Right hindlimb (tissue), 1 donor: ENCODE results near the gene SLC35B2.

Experiments used
- DNase-seq: peaks from one replicate; pipeline ENCODE4 v3.0.0-alpha.2; 2018

Gene SLC35B2

GRCh38 chr6:44251576-44252524, 5.5 kb downstream of the SLC35B2 start:
- DNase-seq, result no peak

- DNase-seq, result no peak
These were observed 6.6 kb downstream of the SLC35B2 start for GRCh38 chr6:44250718-44251123.

GRCh38 chr6:44250067-44250717, 7.1 kb downstream of the SLC35B2 start:
- no peak for DNase-seq

DNA sequence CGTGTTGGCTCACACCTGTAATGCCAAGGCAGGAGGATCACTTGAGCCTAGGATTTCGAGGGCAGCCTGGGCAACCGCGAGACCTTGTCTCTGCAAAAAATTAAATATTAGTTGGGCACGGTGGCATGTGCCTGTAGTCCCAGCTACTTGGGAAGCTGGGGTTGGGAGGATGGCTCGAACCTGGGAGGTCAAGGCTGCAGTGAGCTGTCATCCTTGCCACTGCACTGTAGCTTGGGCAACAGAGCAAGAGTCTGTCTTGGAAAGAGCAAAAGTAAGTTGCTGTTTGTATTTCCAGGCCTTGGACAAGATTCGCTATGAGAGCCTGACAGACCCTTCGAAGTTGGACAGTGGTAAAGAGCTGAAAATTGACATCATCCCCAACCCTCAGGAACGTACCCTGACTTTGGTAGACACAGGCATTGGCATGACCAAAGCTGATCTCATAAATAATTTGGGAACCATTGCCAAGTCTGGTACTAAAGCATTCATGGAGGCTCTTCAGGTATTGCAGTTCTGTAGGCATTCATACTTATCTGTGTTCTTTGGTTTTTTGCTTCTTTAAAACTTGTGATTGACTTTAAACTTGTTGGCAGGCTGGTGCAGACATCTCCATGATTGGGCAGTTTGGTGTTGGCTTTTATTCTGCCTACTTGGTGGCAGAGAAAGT, 8.1 kb downstream of the SLC35B2 start:
- DNase-seq, result no peak

DNA sequence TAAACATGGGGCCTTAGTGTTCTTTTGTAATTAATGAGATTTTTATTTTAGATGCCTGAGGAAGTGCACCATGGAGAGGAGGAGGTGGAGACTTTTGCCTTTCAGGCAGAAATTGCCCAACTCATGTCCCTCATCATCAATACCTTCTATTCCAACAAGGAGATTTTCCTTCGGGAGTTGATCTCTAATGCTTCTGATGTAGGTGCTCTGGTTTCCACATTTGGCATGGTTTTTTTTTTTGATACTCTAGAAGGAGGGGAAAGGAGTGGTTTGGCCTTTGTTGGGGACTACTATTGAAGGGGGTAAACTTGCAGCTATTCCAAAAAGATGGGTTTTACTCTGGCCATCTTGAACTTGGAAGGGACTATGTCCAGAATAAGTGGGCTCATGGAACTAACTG, 8.7 kb downstream of the SLC35B2 start:
- DNase-seq, result no peak

- DNase-seq, result peak; percentile 77
These were observed 9.7 kb downstream of the SLC35B2 start for GRCh38 chr6:44247338-44248302.

GRCh38 chr6:44246663-44247337, 10.5 kb downstream of the SLC35B2 start, which contains the start of gene HSP90AB1:
Gene HSP90AB1, plus strand, starts transcription at chr6:44247101. Its CDS starts 1,529 bp downstream, at chr6:44248630.
- DNase-seq, result peak; percentile 95

DNA sequence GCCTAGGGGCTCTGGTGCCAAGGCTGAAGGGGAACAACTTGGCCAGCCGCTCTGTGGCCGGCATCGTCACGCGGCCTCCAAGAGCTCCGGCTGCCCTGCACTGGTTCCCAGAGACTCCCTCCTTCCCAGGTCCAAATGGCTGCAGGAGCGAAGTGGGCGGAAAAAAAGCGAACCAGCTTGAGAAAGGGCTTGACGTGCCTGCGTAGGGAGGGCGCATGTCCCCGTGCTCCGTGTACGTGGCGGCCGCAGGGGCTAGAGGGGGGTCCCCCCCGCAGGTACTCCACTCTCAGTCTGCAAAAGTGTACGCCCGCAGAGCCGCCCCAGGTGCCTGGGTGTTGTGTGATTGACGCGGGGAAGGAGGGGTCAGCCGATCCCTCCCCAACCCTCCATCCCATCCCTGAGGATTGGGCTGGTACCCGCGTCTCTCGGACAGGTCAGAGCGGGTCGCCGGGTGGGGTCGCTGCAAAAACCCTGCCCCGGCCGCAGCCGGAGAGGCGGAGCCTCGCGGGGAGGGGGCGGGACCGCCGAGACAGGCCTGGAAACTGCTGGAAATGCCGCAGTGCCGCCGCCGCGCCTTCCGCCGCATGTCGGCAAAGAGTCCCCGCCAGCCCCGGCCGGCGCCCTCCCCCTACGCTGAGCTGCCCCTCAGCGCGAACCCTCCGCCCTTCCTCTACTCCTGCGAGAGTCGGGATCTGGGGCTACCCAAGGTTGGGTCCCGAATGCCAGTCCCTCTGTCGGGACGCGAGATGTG, 11.2 kb downstream of the SLC35B2 start:
- DNase-seq, result peak; percentile 93

GRCh38 chr6:44245391-44245911, 11.9 kb downstream of the SLC35B2 start:
- no peak for DNase-seq

DNA sequence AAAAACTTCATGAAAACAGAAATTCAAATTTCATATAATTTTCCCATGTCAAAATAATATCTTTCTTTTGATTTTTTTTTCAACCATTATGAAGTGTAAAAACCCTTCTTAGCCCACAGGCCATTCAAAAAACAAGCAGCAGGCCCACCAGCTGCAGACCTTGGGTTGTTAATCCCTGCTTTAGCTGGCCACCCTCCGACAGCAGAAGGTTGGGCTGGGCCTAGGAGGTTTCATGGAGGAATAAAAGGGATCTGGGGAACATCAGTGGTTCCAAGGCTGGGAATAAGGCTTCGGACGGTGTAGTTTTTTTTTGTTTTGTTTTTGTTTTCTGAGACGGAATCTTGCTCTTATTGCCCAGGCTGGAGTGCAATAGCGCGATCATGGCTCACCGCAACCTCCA, 14.0 kb downstream of the SLC35B2 start:
- no peak for DNase-seq

DNA sequence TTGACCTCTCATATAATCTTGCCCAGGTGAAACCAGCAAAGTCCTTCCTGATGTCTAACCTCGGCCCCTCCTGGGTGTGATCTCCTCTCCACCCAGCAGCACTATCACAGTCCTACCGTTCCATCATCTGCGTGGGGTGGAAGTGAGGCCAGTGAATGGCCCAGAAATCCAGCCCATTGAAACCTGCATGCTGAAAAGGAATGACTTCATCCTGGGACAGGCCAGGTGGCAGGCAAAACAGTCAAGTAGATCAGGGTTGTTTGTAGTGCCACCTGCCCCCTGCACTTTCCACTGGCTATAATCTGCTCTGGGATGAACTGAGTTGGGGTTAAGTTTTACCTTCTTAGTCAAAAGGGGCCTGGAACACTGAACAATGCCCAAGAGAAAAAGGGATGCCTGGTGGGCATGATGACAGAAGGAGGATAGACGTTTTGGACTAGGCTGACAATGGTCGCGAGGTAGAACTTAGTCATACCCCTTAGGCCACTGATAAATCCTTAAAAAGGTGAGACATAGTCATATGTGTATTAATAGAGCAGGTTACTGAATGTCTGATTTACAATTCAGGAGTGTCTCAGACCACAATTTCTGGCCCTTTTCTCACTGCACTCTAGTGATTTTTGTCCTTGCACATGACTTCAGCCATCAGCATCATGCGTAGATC, 18.5 kb downstream of the SLC35B2 start:
- DNase-seq, result no peak

DNA sequence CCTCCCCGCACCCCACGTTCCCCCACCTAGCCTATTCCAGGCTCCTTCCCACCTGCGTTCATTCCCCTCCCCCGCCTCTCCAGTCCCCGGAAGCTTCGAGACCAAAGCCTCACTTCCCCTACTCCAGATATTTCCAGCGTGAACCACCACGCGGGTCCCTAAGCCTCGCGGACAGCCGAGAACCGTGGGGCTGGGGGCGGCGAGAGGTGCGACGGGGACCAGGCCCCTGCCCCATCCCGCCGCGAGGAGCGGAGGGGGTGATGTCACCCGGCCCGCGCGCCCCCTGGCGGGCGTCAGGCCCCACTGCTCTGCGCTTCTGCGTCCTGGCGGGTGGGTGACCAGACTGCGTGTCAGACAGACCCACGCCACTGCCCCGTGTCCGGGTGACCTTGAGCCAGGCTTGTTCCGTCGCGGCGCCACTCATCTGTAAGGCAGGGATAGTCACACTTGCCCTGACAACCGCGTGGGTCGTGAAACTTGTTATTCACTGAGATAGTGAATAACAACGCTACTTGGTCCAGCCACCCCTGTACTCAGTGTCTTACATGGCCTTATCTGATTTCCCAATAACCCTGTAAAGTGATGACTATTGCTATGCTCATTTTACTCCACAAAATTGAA, 19.4 kb downstream of the SLC35B2 start:
- peak; percentile 85 for DNase-seq

- peak; percentile 89 for DNase-seq
These were observed 20.1 kb downstream of the SLC35B2 start for GRCh38 chr6:44237021-44237812.

DNA sequence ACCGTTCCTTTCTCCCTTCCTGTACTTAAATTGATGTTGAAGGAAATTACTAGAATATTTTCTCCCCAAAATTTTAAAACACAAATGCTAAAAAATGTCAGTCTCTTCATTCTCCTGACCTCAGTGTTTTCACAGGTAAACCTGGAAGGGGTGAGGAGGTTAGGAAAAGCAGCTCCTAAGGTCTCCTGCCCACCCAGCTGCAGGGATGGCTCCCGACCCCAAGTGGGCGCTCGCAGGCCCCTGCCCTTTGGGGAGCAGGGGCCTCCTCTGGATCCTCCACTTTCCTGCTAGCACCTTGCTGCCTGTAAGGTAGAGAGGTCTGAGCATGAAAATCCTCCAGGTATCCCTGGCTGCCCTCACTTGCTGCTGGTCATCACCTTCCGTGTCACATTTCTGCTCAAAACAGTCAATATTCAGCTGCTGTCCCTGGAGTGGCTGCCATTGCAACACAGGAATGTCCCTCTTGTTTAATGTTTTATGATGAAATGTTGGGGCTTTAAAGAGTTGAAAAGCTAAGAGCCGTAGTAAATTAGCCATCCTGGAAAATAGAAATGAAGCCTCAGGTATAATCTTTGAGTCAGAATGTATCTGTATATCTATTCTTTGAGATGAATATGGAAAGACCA, 21.3 kb downstream of the SLC35B2 start:
- DNase-seq, result no peak

GRCh38 chr6:44235269-44235668, 22.1 kb downstream of the SLC35B2 start:
- no peak for DNase-seq

DNA sequence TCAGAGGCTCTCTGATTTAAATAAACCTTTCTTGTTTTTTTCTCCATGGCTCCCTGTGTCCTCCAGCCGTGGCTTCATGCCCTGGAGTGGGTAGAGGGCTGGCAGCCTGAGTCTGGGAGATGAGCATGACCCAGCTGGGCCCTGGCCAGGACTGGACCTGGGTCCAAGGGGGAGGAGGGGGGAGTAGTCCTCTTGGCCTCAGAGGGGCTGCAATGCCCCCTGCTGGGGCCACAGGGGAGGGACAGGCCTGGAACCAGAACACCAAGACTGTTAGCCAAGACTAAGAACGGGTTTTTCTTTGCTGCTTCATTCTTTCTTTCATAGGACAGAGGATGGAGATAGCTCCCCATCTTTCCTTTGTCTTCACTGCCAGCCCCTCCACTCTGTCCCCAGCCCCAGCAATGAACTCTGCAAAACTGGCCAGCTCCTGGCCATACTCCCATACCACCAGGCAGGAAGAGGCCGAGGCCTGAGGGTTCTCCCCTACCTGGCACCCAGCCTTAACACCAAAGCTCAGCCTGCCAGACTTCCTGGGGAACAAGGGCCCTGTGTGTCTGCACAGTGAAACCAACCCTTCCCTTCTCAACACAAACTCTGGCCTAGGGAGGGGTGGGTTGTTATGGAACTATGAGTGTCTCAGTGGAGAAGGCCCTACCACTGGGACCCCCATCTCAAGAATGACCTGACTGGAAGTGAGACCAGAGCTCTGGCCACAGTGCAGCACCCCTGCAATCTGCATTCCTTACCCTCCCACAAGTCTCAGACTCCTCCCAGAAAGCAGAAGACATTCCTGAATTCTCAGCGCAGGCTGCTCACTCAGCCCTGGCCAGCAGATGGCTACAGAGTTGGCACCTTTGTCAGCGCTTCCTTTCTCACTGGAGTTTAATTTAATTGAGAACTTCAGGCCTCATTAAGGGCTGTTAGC, 23.0 kb downstream of the SLC35B2 start:
- peak; percentile 85 for DNase-seq

- DNase-seq, result no peak
These were observed 23.7 kb downstream of the SLC35B2 start for GRCh38 chr6:44233567-44234100.
